GM20000 (cell line): ENCODE data around the gene TBCK.

Experiments used
- DNase-seq: peaks from one replicate; pipeline ENCODE4 v3.0.0; 2012; ENCODE audit warnings: low spot score
- TF ChIP-seq, protein P1 (sequence below): IDR thresholded peaks from 2 replicates; pipeline ENCODE4 v1.5.1; 2012; ENCODE audit warnings: mild to moderate bottlenecking, control low read depth; ENCODE audit errors: extremely low read depth, missing control alignments

Gene TBCK

DNA sequence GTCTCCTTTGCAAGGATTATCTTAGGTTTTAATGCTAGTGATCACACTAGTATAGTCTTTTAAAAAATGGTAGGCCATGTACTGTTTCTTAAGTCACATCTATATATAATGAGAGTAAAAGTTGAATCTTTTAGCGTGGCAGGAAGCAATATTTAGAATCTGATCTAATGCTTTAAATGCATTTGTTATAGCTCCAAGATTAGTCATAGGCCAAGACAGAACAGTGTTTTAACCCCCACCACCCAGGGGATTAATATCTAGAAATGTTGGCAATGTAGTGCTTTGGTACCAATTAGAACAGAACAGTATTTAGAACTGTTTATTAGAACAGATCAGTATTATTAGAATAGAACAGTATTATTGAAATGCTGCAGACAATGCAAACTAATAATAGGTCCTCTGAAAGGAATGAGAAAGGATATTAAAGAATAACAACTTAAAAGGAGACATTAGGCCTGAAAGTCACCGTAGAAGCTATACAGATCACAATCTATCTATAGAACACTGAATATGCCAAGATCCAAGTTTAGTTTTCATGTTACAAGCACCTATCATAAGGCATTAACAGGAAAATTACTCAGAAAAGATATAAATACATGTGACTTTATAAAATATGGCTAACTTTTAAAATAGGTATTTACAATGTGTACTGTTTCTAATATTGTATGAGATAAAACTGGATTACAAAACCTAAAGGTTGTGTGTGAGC, 274.6 kb downstream of the TBCK start:
- TF ChIP-seq, protein P1, sequence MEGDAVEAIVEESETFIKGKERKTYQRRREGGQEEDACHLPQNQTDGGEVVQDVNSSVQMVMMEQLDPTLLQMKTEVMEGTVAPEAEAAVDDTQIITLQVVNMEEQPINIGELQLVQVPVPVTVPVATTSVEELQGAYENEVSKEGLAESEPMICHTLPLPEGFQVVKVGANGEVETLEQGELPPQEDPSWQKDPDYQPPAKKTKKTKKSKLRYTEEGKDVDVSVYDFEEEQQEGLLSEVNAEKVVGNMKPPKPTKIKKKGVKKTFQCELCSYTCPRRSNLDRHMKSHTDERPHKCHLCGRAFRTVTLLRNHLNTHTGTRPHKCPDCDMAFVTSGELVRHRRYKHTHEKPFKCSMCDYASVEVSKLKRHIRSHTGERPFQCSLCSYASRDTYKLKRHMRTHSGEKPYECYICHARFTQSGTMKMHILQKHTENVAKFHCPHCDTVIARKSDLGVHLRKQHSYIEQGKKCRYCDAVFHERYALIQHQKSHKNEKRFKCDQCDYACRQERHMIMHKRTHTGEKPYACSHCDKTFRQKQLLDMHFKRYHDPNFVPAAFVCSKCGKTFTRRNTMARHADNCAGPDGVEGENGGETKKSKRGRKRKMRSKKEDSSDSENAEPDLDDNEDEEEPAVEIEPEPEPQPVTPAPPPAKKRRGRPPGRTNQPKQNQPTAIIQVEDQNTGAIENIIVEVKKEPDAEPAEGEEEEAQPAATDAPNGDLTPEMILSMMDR = no peak
- DNase-seq = no peak

GRCh38 chr4:106039796-106040195, 276.2 kb downstream of the TBCK start:
- no peak for DNase-seq
- TF ChIP-seq, protein P1 = no peak

- no peak for DNase-seq
- TF ChIP-seq, protein P1 = no peak
These were observed 277.1 kb downstream of the TBCK start for GRCh38 chr4:106038908-106039307.

DNA sequence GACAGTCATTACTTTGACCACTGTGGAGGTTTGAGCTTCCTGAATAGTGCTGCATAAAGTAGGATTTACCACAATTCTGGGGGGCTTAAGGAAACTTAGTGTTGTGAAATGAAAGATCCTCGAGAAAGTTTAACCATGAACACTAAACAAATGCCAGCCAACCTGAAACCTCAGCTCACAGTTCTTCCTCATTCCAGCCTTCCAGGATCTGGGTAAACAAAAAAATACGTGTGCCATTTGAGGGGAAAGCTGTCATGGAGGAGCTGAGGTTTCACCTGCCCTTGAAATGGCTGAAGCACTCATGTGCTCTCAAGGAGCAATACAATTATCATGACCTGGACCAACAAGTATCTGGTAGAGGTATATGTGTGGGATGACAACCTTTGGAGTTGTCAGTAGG, 278.0 kb downstream of the TBCK start:
- TF ChIP-seq, protein P1 = no peak
- DNase-seq = no peak

GRCh38 chr4:106036848-106037247, 279.2 kb downstream of the TBCK start:
- DNase-seq = no peak
- TF ChIP-seq, protein P1 = no peak

GRCh38 chr4:106036334-106036733, 279.7 kb downstream of the TBCK start:
- TF ChIP-seq, protein P1 = no peak
- DNase-seq = no peak

DNA sequence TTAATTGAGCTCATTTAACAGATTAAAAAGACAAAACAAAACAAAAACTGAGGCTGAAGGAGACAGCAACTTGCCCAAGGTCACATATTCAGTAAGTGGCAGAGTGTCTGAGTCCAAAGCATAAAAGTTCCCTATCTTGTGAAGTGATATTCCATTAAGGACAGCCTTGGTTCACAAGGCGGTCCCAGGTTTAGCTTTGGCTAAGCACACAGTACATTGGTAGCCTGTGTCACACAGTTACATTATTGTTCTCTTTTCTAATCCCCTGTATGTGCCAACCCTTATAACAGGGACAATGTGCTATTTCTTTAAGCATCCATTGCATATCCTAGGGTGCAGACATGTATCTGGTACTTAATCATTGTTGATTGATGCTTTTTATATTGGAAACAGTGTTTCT, 280.8 kb downstream of the TBCK start:
- TF ChIP-seq, protein P1 = no peak
- DNase-seq = no peak
